Mammary epithelial cell (primary cell): ENCODE measurements around the gene TCF7.

Experiments
- CTCF ChIP-seq, 2 donors: IDR thresholded peaks in 1 of 2; conservative IDR thresholded peaks in 1 of 2; 2 replicates each; pipeline ENCODE4 v1.5.1; 2011 to 2012; ENCODE audit warnings: inconsistent platforms in 2 of 2, low read length in 2 of 2, mild to moderate bottlenecking in 2 of 2, control low read depth in 1 of 2, low read depth in 1 of 2; ENCODE audit not compliant: insufficient read depth in 1 of 2; ENCODE audit errors: extremely low read depth in 1 of 2
- EZH2 ChIP-seq: IDR thresholded peaks from 2 replicates; pipeline ENCODE4 v1.6.1; 2012; ENCODE audit warnings: low read length, inconsistent platforms, borderline replicate concordance

- no peak for TF ChIP-seq CTCF (conservative IDR thresholded peaks at IDR 0.05 in 1 of 2, IDR thresholded peaks at IDR 0.05 in 1 of 2; ENCODE audit: extremely low read depth in 1 of 2, insufficient read depth in 1 of 2, low read depth in 1 of 2, low read length in 2 of 2)
- TF ChIP-seq EZH2: no peak
Observed at GRCh38 chr5:134088994-134089560, 25.4 kb upstream of the TCF7 start.
